H9 (cell line): ENCODE measurements around the gene HOXA1. TPM values are rescaled to one million over a fixed set of nuclear protein-coding genes. Genes with fewer than 3 reads are reported as not detected.
A peak's percentile ranks its signal among the peaks of the same experiment; 100 is the strongest.

Experiments used
- DNase-seq: peaks from one replicate; pipeline ENCODE4 v3.0.0-alpha.2; 2017
- H2AFZ ChIP-seq: one replicate; pipeline ENCODE4 v1.6.1; 2013; ENCODE audit warnings: mild to moderate bottlenecking, low read length, control low read depth, moderate library complexity
- H2AK5ac ChIP-seq: 2 replicates; pipeline ENCODE4 v1.6.1; 2013; ENCODE audit warnings: low read length, control low read depth, mixed read lengths; ENCODE audit not compliant: insufficient read length
- H2BK120ac ChIP-seq: one replicate; pipeline ENCODE4 v1.6.1; 2013; ENCODE audit warnings: low read depth, mild to moderate bottlenecking, low read length, control low read depth, inconsistent platforms; ENCODE audit not compliant: poor library complexity, severe bottlenecking
- H2BK12ac ChIP-seq: 2 replicates; pipeline ENCODE4 v1.6.1; 2013; ENCODE audit warnings: low read length, control low read depth, mixed read lengths, low read depth; ENCODE audit not compliant: insufficient read length
- H2BK15ac ChIP-seq: 2 replicates; pipeline ENCODE4 v1.6.1; 2013; ENCODE audit warnings: low read depth, low read length, control low read depth
- H2BK20ac ChIP-seq: one replicate; pipeline ENCODE4 v1.6.1; 2013; ENCODE audit warnings: low read depth, mild to moderate bottlenecking, low read length, control low read depth, inconsistent platforms; ENCODE audit not compliant: poor library complexity, severe bottlenecking
- H2BK5ac ChIP-seq: 2 replicates; pipeline ENCODE4 v1.6.1; 2013; ENCODE audit warnings: low read length, control low read depth, mixed read lengths; ENCODE audit not compliant: insufficient read length
- H3K14ac ChIP-seq: 2 replicates; pipeline ENCODE4 v1.6.1; 2013; ENCODE audit warnings: low read length, control low read depth; ENCODE audit not compliant: insufficient read depth
- H3K18ac ChIP-seq: 2 replicates; pipeline ENCODE4 v1.6.1; 2013; ENCODE audit warnings: low read depth, mild to moderate bottlenecking, mixed read lengths, low read length, control low read depth; ENCODE audit not compliant: insufficient read length
- H3K23ac ChIP-seq: 2 replicates; pipeline ENCODE4 v1.6.1; 2013; ENCODE audit warnings: low read length, control low read depth, mixed read lengths, low read depth; ENCODE audit not compliant: insufficient read length
- H3K23me2 ChIP-seq: 2 replicates; pipeline ENCODE4 v1.6.1; 2013; ENCODE audit warnings: low read depth, mild to moderate bottlenecking, mixed read lengths, low read length, control low read depth; ENCODE audit not compliant: insufficient read length, poor library complexity, severe bottlenecking
- H3K27ac ChIP-seq: 2 replicates; pipeline ENCODE4 v1.5.1; 2013; ENCODE audit warnings: low read length, control low read depth, mixed read lengths, low read depth; ENCODE audit not compliant: insufficient read length
- H3K27me3 ChIP-seq: 2 replicates; pipeline ENCODE4 v1.6.1; 2013; ENCODE audit warnings: low read length, control low read depth, inconsistent platforms; ENCODE audit not compliant: insufficient read depth
- H3K4ac ChIP-seq: 2 replicates; pipeline ENCODE4 v1.6.1; 2013; ENCODE audit warnings: low read depth, mild to moderate bottlenecking, control low read depth, inconsistent platforms, low read length, moderate library complexity
- H3K4me1 ChIP-seq: 2 replicates; pipeline ENCODE4 v1.6.1; 2013; ENCODE audit warnings: low read length, control low read depth, inconsistent platforms; ENCODE audit not compliant: insufficient read depth
- H3K4me2 ChIP-seq: 2 replicates; pipeline ENCODE4 v1.6.1; 2013; ENCODE audit warnings: low read length, control low read depth, mixed read lengths; ENCODE audit not compliant: insufficient read length, insufficient read depth
- H3K56ac ChIP-seq: 2 replicates; pipeline ENCODE4 v1.6.1; 2013; ENCODE audit warnings: low read depth, mild to moderate bottlenecking, mixed read lengths, low read length, control low read depth; ENCODE audit not compliant: insufficient read length
- H3K79me1 ChIP-seq: 2 replicates; pipeline ENCODE4 v1.6.1; 2013; ENCODE audit warnings: low read depth, mild to moderate bottlenecking, moderate library complexity, low read length, control low read depth, inconsistent platforms; ENCODE audit not compliant: insufficient read depth, poor library complexity, severe bottlenecking
- H3K79me2 ChIP-seq: 2 replicates; pipeline ENCODE4 v1.6.1; 2013; ENCODE audit warnings: low read length, control low read depth, inconsistent platforms; ENCODE audit not compliant: insufficient read depth
- H3K9ac ChIP-seq: 2 replicates; pipeline ENCODE4 v1.6.1; 2013; ENCODE audit warnings: low read length, control low read depth, mixed read lengths; ENCODE audit not compliant: insufficient read length; ENCODE audit errors: extremely low read depth
- H3K9me3 ChIP-seq: one replicate; pipeline ENCODE4 v1.6.1; 2013; ENCODE audit warnings: low read depth, low read length, inconsistent platforms; ENCODE audit not compliant: control insufficient read depth
- H3T11ph ChIP-seq: one replicate; pipeline ENCODE4 v1.6.1; 2013; ENCODE audit warnings: mild to moderate bottlenecking, low read length, control low read depth, inconsistent platforms
- H4K20me1 ChIP-seq: one replicate; pipeline ENCODE4 v1.6.1; 2013; ENCODE audit not compliant: control insufficient read depth, insufficient read length, insufficient read depth
- H4K5ac ChIP-seq: 2 replicates; pipeline ENCODE4 v1.6.1; 2013; ENCODE audit warnings: low read depth, mild to moderate bottlenecking, mixed read lengths, low read length, control low read depth; ENCODE audit not compliant: insufficient read length
- H4K8ac ChIP-seq: replicated peaks from 2 replicates; pipeline ENCODE4 v1.6.1; 2013; ENCODE audit warnings: low read length, control low read depth, mixed read lengths, low read depth; ENCODE audit not compliant: insufficient read length
- H4K91ac ChIP-seq: 2 replicates; pipeline ENCODE4 v1.6.1; 2013; ENCODE audit warnings: low read depth, mild to moderate bottlenecking, moderate library complexity, mixed read lengths, low read length, control low read depth; ENCODE audit not compliant: insufficient read length
- H3K27ac Mint-ChIP-seq, 3 experiments: 2 replicates in 2 of 3; 3 replicates in 1 of 3; pipeline ENCODE4 v1.8.0; 2020 to 2021; ENCODE audit warnings: mixed read lengths in 3 of 3, mild to moderate bottlenecking in 1 of 3, moderate library complexity in 1 of 3
- H3K27me3 Mint-ChIP-seq: 2 replicates; pipeline ENCODE4 v1.8.0; 2021; ENCODE audit warnings: low read depth, mild to moderate bottlenecking, moderate library complexity, mixed read lengths
- H3K36me3 Mint-ChIP-seq, 3 experiments: 2 replicates in 2 of 3; 3 replicates in 1 of 3; pipeline ENCODE4 v1.8.0; 2020 to 2021; ENCODE audit warnings: low read depth in 3 of 3, mixed read lengths in 3 of 3; ENCODE audit not compliant: insufficient read depth in 1 of 3
- H3K4me1 Mint-ChIP-seq, 2 experiments: 2 replicates each; pipeline ENCODE4 v1.8.0; 2020; ENCODE audit warnings: mixed read lengths in 2 of 2
- H3K4me3 Mint-ChIP-seq, 2 experiments: 2 replicates in 1 of 2; 3 replicates in 1 of 2; pipeline ENCODE4 v1.8.0; 2020 to 2021; ENCODE audit warnings: mild to moderate bottlenecking in 2 of 2, mixed read lengths in 2 of 2, moderate library complexity in 1 of 2
- H3K9me3 Mint-ChIP-seq, 2 experiments: 2 replicates in 1 of 2; 3 replicates in 1 of 2; pipeline ENCODE4 v1.8.0; 2020; ENCODE audit warnings: mild to moderate bottlenecking in 2 of 2, mixed read lengths in 2 of 2, moderate library complexity in 1 of 2
- CTCF ChIP-seq: fragments of 200-600 bp; sonication (generic); conservative IDR thresholded peaks from 3 replicates; pipeline ENCODE4 v1.8.0; 2021; ENCODE audit warnings: antibody characterized with exemption, mild to moderate bottlenecking
- WGBS: extraction: QIAGEN DNeasy Blood & Tissue Kit; methylation state at CpG from one replicate; pipeline ENCODE4 v1.1.7; 2013; ENCODE audit warnings: missing lambda C conversion rate, low lambda C conversion rate, mixed read lengths; ENCODE audit not compliant: insufficient read length; ENCODE audit errors: extremely low coverage; 5-methylcytosine and 5-hydroxymethylcytosine counted together
- total RNA-seq: library from RNA; stranded (reverse); gene quantifications from 2 replicates; pipeline ENCODE4 v1.2.1, GENCODE V29; 2021

Gene HOXA1
- total RNA-seq, 1 experiment from 2014 or later: not detected

- Histone ChIP-seq H4K5ac (no peak overlapping the region), H3K4me2 (no peak overlapping the region), H3K27me3 (peaks cover 96% of the 10 kb centered on the region), H2BK20ac (no peak overlapping the region), H2BK15ac (no peak overlapping the region), H2AK5ac (no peak overlapping the region), H3K9ac (no peak overlapping the region), H3K79me2 (no peaks in the 10 kb centered on the region), H2BK120ac (no peak overlapping the region), H3T11ph (no peak overlapping the region), H3K56ac (no peak overlapping the region), H2AFZ (no peak overlapping the region), H4K91ac (no peak overlapping the region), H3K79me1 (no peaks in the 10 kb centered on the region), H2BK12ac (no peak overlapping the region), H3K9me3 (no peaks in the 10 kb centered on the region), H3K14ac (no peak overlapping the region), H3K27ac (no peak overlapping the region), H3K23me2 (peaks cover 7% of the 10 kb centered on the region), H3K18ac (no peak overlapping the region), H4K8ac (no peak overlapping the region), H2BK5ac (no peak overlapping the region), H3K4ac (no peak overlapping the region), H3K4me1 (no peaks in the 10 kb centered on the region), H3K23ac (no peak overlapping the region), H4K20me1 (peaks cover 2% of the 10 kb centered on the region)
- H3K27me3 Mint-ChIP-seq: peaks cover 100% of the 10 kb centered on the region
- no peak for DNase-seq
- no peak for TF ChIP-seq CTCF
- H3K4me3 Mint-ChIP-seq: peak overlapping the region in 1 of 2 experiments; percentile 31; a peak in 1 of 5 replicates
- H3K27ac Mint-ChIP-seq: no peak overlapping the region
- peaks cover 8 to 25% of the 10 kb centered on the region in 2 experiments for H3K9me3 Mint-ChIP-seq
- WGBS: no CpG with 5 or more reads among the region's 38 CpGs
- H3K4me1 Mint-ChIP-seq: peaks cover 38 to 66% of the 10 kb centered on the region in 2 experiments
- H3K36me3 Mint-ChIP-seq: no peaks in the 10 kb centered on the region
Observed at GRCh38 chr7:27098578-27099451, 3.0 kb upstream of the HOXA1 start.
